NK-92 treated with Interleukin-12 subunit alpha and Interleukin-12 subunit beta, amount 100 ng/mL, for 24 hours (cell line): ENCODE results near the gene TMEM132C.

Source experiments
- DNase-seq: peaks from one replicate; lab custom pipeline; 2025; lab: John Stamatoyannopoulos, UW

TMEM132C gene

DNA sequence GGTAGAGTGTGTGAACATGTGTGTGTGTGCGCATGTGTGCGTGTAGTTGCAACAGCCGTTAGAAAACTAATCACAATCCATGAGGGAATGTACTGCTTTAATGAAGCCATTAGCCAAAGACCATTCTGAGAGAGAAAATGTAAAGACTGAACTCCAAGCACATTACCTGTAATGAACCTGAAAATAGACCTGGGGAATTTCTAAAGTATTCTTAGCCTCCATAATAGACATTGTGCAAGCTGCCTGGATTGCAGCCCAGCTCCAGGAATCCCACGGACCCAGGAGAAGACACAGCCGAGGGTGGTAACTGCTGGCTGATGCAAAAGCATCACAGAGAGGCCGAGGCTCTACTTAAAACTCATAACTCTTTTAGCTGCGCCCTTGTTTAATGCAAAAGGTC is 400.2 kb downstream of the TMEM132C start:
- DNase-seq, result no peak

DNA sequence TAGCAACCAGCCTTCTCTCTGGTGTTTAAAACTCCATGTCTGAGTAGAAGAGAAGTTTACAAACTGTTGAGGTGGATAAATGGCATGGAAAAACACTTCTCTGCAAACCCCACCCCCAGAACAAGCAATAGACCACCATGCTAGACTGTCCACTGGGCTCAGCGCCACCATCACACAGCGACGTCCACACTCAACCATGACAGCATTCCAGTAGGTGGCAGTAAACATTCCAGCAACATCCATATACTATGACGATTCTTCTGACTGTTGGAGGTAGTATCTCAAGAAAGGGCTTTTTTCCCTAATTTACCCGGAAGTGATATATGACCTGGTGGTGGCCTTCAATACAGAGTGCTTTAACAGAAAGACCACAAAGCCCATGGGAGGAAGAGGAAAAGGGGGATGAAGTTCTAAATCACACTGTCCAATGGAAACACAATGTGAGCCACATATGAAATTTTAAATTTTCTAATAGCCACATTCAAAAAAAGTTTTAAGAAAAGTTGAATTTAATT is 404.6 kb downstream of the TMEM132C start:
- no peak for DNase-seq

GRCh38 chr12:128672428-128672827 is 405.5 kb downstream of the TMEM132C start:
- no peak for DNase-seq

- DNase-seq, result no peak
Observed at GRCh38 chr12:128672893-128673292, 405.9 kb downstream of the TMEM132C start.

GRCh38 chr12:128675576-128675975 is 408.6 kb downstream of the TMEM132C start:
- DNase-seq, result no peak

- no peak for DNase-seq
Observed at GRCh38 chr12:128680555-128680954, 413.6 kb downstream of the TMEM132C start.

GRCh38 chr12:128682548-128683275 is 415.7 kb downstream of the TMEM132C start:
- no peak for DNase-seq

GRCh38 chr12:128684352-128684751 is 417.4 kb downstream of the TMEM132C start:
- DNase-seq, result no peak

GRCh38 chr12:128685903-128686475 is 419.0 kb downstream of the TMEM132C start:
- no peak for DNase-seq

GRCh38 chr12:128687851-128688250 is 420.9 kb downstream of the TMEM132C start:
- no peak for DNase-seq

DNA sequence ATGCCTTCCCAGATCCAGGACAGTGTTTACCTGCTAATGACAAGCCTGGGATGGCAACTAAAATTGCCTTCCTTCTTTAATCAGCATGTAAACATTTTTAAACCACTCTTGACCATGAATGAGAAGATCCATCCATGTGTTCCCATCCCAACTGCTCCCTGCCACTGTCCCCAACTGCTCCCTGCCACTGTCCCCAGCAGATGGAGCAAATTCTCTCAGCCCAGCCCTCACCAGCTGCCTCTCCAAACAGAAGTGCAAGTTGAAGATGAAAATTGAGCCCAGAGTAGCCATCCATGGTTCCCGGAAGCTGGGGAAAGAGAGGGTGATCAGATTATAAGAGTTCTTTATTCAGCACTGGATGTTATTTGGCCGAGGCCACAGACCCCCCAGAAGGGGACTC is 423.7 kb downstream of the TMEM132C start:
- no peak for DNase-seq

DNA sequence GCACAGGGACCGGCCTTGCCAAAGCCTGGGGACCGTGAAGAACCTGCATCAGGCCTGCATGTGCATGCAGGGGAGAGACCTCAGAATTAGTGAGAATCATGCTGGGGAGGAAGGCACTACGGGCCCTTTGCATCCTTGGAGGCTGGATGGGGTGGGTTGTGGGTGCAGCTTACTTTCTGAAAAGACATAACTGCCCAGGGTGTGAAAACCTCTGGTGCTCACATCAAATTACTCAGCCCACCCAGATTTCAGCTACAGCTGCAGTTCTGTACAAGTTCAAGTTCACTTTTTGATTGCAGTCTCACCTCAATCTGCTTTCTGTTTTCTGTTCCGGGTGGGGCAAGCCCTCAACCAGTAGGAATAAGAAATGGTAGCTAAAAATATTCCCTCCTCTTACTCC is 426.1 kb downstream of the TMEM132C start:
- DNase-seq, result no peak

DNA sequence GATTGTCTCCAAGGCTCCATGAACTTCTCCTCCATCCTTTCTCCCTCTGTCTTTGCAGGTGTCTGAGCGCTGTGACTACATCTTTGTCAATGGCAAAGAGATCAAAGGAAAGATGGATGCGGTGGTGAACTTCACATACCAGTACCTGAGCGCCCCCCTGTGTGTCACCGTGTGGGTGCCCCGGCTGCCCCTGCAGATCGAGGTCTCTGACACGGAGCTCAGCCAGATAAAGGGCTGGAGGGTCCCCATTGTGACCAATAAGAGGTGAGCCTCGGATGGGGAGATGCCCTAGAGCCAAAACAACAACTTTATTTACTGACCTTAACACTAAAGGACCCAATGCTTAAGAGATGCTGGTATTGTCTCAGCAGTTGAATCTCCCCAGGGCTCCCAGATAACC is 426.8 kb downstream of the TMEM132C start:
- DNase-seq, result no peak

- DNase-seq, result no peak
Observed at GRCh38 chr12:128694445-128694844, 427.5 kb downstream of the TMEM132C start.

DNA sequence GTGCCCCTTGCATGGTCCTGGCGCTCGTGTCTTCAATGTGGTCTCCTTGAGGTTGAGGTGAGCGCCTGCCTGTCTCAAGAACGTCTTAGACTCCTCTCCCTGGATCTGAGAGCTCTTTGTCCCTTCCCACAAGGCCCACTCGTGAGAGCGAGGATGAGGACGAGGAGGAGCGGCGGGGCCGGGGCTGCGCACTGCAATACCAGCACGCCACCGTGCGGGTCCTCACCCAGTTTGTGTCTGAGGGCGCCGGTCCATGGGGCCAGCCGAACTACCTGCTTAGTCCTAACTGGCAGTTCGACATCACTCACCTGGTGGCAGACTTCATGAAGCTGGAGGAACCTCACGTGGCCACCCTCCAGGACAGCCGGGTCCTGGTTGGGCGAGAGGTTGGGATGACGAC is 428.7 kb downstream of the TMEM132C start:
- DNase-seq, result no peak

GRCh38 chr12:128698301-128698972 is 431.5 kb downstream of the TMEM132C start:
- DNase-seq, result no peak

DNA sequence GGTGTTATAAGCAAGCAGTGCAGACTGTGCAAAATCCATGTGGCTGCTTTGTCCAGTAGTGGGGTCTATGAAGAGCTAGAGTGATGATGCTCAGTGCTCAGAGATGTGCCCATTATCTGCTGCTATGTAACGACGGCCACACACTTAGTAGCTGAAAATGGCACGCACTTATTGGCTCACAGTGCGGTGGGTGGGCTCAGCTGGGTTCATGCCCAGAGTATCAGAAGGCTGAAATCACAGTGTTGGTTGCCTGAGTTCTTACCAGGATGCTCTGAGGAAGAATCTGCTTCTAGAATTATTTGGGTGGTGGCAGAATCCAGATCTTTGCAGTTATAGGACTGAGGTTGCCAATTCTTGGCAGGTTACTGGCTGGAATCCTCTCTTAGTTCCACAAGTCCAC is 432.1 kb downstream of the TMEM132C start:
- no peak for DNase-seq

GRCh38 chr12:128702371-128702770 is 435.4 kb downstream of the TMEM132C start:
- no peak for DNase-seq

DNA sequence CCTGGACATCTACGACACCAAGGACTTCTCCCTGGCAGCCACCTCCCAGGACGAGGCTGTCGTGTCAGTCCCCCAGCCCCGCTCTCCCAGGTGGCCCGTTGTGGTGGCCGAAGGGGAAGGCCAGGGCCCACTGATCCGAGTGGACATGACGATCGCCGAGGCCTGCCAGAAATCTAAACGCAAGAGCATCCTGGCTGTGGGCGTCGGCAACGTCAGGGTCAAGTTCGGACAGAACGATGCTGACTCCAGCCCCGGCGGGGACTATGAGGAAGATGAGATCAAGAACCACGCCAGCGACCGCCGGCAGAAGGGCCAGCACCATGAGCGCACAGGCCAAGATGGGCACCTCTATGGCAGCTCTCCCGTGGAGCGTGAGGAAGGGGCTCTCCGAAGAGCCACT is 438.2 kb downstream of the TMEM132C start:
- DNase-seq, result no peak

DNA sequence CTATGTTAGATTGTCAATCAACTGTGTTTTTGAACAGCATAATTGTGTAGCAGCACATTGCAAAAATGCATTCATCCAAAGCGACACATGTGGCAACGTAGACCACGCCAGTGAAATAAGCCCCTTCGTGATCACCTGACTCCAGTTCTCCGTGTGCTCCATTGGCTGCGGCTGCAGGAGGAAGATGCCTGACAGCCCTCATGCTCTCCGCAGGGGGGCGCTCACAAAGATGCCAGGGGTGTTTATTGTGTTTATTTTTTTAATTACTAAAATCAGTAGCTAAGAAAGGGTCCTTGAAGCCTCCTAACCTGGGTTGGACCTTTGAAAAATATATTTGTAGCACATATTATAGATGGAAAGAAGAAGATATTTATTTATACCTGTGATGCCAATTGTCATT is 440.5 kb downstream of the TMEM132C start:
- DNase-seq, result no peak

GRCh38 chr12:128708789-128709188 is 441.8 kb downstream of the TMEM132C start:
- no peak for DNase-seq

GRCh38 chr12:128709660-128710059 is 442.7 kb downstream of the TMEM132C start:
- DNase-seq, result no peak

DNA sequence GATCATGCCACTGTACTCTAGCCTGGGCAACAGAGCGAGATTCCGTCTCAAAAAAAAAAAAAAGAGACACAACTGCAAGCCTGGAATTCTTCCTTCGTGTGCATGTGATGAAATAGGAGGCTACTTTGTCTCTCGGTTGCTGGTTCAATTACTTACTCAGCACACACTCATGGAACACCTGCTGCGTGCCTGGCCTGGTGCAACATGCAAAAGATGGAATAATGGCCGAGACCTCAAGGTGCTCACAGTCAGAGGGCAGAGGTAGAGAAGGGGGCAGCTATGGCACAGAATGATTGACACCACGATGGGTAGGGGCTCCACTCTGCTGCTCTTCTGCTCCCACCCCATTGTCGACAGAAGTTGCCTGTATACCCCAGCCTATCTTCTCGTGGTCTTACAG is 444.5 kb downstream of the TMEM132C start:
- no peak for DNase-seq
